ENCODE data around the gene DSC1. TPM values are rescaled to one million over a fixed set of nuclear protein-coding genes. Genes with fewer than 3 reads are reported as not detected.

The DSC1 gene
- total and polyA plus RNA-seq, 2 experiments from 2014 or later, result not detected

GRCh38 chr18:31099450-31100230 is 63.0 kb downstream of the DSC1 start:
- DNase-seq (ENCODE audit: low read depth in 1 of 2, low spot score in 1 of 2), result no peak
- H3K9me3 ChIP-seq (ENCODE audit: low read depth), result no peaks in the 10 kb centered on the region
- H3K27ac ChIP-seq, result peak overlapping the region; percentile 98
- no peaks in the 10 kb centered on the region for H3K36me3 ChIP-seq
- H3K27me3 ChIP-seq, result no peaks in the 10 kb centered on the region
- peak overlapping the region; percentile 73 for H3K4me3 ChIP-seq
- TF ChIP-seq CTCF (IDR thresholded peaks at IDR 0.05; ENCODE audit: low read depth, low read length), result no peak
- peaks cover 16% of the 10 kb centered on the region for H3K4me1 ChIP-seq (ENCODE audit: low read depth)

- DNase-seq (ENCODE audit: low read depth in 1 of 2, low spot score in 1 of 2), result no peak
Observed at GRCh38 chr18:31098878-31099277, 63.8 kb downstream of the DSC1 start.

GRCh38 chr18:31097666-31098065 is 65.0 kb downstream of the DSC1 start:
- H3K27ac ChIP-seq, result no peak overlapping the region
- H3K4me3 ChIP-seq, result no peak overlapping the region
- H3K36me3 ChIP-seq, result no peaks in the 10 kb centered on the region
- peaks cover 10% of the 10 kb centered on the region for H3K4me1 ChIP-seq (ENCODE audit: low read depth)
- H3K9me3 ChIP-seq (ENCODE audit: low read depth), result no peaks in the 10 kb centered on the region
- DNase-seq (ENCODE audit: low read depth in 1 of 2, low spot score in 1 of 2), result no peak
- no peak for TF ChIP-seq CTCF (IDR thresholded peaks at IDR 0.05; ENCODE audit: low read depth, low read length)
- H3K27me3 ChIP-seq, result no peaks in the 10 kb centered on the region

More at GRCh38 chr18:31098878-31099277, 63.8 kb downstream of the DSC1 start:
- H3K27me3 ChIP-seq, result no peaks in the 10 kb centered on the region
- no peaks in the 10 kb centered on the region for H3K9me3 ChIP-seq (ENCODE audit: low read depth)
- no peak for TF ChIP-seq CTCF (IDR thresholded peaks at IDR 0.05; ENCODE audit: low read depth, low read length)
- peak overlapping the region; percentile 6 for H3K27ac ChIP-seq
- peaks cover 16% of the 10 kb centered on the region for H3K4me1 ChIP-seq (ENCODE audit: low read depth)
- H3K36me3 ChIP-seq, result no peaks in the 10 kb centered on the region
- no peak overlapping the region for H3K4me3 ChIP-seq

GRCh38 chr18:31093880-31094279 is 68.8 kb downstream of the DSC1 start:
- DNase-seq (ENCODE audit: low read depth in 1 of 2, low spot score in 1 of 2), result no peak
- Histone ChIP-seq H3K9me3 (ENCODE audit: low read depth) (no peaks in the 10 kb centered on the region), H3K4me3 (no peak overlapping the region), H3K4me1 (ENCODE audit: low read depth) (peaks cover 14% of the 10 kb centered on the region), H3K27me3 (no peaks in the 10 kb centered on the region), H3K27ac (no peak overlapping the region), H3K36me3 (peaks cover 15% of the 10 kb centered on the region)
- TF ChIP-seq CTCF (IDR thresholded peaks at IDR 0.05; ENCODE audit: low read depth, low read length), result no peak

GRCh38 chr18:31093294-31093693 is 69.4 kb downstream of the DSC1 start:
- Histone ChIP-seq H3K36me3 (peaks cover 20% of the 10 kb centered on the region), H3K27ac (no peak overlapping the region), H3K9me3 (ENCODE audit: low read depth) (no peaks in the 10 kb centered on the region), H3K27me3 (no peaks in the 10 kb centered on the region), H3K4me1 (ENCODE audit: low read depth) (peaks cover 14% of the 10 kb centered on the region), H3K4me3 (no peak overlapping the region)
- no peak for TF ChIP-seq CTCF (IDR thresholded peaks at IDR 0.05; ENCODE audit: low read depth, low read length)
- DNase-seq (ENCODE audit: low read depth in 1 of 2, low spot score in 1 of 2), result no peak

All from cardiac muscle cell (in vitro differentiated cells and primary cell).